Measurements from ENCODE around the gene STK25. TPM values are rescaled to one million over a fixed set of nuclear protein-coding genes. Genes with fewer than 3 reads are reported as not detected.
A peak's percentile ranks its signal among the peaks of the same experiment; 100 is the strongest.
"Not testable (repeated sequence)": the region's sequence is repeated elsewhere in the genome, so short reads cannot be mapped to it uniquely, and the experiment has no call there.

The STK25 gene
- total RNA-seq, 1 donor from 2014 or later: 226 TPM

DNA sequence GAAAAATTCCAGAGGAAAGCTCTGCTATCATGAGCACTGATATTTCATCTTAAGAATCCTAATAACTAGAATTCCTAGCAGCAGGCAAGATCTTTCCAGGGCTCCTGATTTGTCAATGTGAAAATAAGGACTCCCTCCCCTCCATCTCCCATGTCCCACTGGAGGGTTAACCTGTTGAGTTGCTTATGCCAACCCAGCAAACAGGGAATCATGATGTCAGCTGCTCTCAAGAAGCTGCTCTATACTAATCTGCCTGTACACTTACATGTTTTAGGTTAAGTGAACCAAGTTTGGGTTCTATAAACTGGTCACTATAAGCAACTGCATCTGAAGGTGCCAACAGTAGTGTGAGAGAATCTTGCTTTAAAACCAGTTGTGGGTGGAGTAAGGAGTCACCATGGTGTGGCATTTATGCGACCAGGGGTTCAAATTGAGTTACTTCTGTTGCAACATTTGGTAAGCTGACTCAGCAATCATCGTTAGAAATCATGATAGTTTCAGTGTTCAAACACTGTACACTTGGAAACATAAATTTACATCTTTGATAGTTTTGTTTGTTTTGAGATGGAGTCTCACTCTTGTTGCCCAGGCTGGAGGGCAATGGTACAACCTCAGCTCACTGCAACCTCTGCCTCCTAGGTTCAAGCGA lies 53.4 kb downstream of the STK25 start:
- Mint-ChIP-seq H3K4me1 (ENCODE audit: low read depth) (no peaks in the 10 kb centered on the region), H3K9me3 (ENCODE audit: low read depth) (no peaks in the 10 kb centered on the region), H3K27ac (no peak overlapping the region), H3K4me3 (ENCODE audit: low read depth) (no peak overlapping the region), H3K27me3 (no peaks in the 10 kb centered on the region), H3K36me3 (ENCODE audit: insufficient read depth) (peaks cover under 1% of the 10 kb centered on the region)
- no peak for DNase-seq (ENCODE audit: low spot score, unreplicated experiment)
- TF ChIP-seq, protein P1, sequence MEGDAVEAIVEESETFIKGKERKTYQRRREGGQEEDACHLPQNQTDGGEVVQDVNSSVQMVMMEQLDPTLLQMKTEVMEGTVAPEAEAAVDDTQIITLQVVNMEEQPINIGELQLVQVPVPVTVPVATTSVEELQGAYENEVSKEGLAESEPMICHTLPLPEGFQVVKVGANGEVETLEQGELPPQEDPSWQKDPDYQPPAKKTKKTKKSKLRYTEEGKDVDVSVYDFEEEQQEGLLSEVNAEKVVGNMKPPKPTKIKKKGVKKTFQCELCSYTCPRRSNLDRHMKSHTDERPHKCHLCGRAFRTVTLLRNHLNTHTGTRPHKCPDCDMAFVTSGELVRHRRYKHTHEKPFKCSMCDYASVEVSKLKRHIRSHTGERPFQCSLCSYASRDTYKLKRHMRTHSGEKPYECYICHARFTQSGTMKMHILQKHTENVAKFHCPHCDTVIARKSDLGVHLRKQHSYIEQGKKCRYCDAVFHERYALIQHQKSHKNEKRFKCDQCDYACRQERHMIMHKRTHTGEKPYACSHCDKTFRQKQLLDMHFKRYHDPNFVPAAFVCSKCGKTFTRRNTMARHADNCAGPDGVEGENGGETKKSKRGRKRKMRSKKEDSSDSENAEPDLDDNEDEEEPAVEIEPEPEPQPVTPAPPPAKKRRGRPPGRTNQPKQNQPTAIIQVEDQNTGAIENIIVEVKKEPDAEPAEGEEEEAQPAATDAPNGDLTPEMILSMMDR (IDR thresholded peaks at IDR 0.05; ENCODE audit: unreplicated experiment): no peak

DNA sequence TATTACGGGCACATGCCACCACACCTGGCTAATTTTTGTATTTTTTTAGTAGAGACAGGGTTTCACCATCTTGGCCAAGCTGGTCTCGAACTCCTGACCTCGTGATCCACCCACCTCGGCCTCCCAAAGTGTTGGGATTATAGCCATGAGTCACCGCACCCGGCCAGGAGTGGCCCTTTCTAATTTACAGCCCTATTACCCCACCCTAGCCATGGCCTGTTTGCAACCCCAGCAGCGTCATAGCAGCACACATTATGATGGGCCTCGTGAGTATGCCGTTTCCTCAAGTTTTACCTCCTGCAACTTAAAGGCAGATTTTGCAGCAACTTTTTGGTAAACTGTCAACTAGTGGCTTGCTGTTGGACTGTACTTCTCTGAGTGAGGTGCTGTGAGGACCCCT lies 54.5 kb downstream of the STK25 start:
- not testable (repeated sequence) for H3K36me3 Mint-ChIP-seq (ENCODE audit: insufficient read depth); H3K9me3 Mint-ChIP-seq (ENCODE audit: low read depth); H3K4me3 Mint-ChIP-seq (ENCODE audit: low read depth); H3K4me1 Mint-ChIP-seq (ENCODE audit: low read depth); DNase-seq (ENCODE audit: low spot score, unreplicated experiment); H3K27ac Mint-ChIP-seq; H3K27me3 Mint-ChIP-seq

DNA sequence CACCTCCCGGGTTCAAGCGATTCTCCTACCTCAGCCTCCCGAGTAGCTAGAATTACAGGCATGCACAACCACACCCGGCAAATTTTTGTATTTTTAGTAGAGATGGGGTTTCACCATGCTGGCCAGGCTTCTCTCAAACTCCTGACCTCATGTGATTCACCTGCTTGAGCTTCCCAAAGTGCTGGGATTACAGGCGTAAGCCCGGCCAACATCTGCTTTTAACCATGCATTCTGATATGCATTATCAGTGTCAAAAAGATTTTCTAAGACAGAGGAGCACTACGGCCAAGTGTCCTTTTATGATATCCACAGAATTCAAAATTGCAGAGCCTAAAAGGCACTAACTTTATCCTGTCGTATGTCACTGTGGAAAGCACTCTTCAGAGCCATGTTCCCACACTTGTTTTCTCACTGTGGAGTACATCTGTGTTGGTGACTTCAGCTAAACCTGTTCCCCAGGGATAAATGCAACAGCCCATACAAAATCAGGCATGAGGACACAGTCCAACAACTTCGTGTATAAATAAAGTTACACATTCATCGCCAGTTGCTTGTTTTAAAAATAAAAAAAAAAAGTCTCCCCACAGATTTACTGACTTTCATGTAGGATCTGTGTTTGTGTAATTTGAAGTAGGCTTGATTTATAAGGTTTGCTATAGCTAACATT lies 56.4 kb downstream of the STK25 start:
- DNase-seq (ENCODE audit: low spot score, unreplicated experiment): no peak
- H3K4me1 Mint-ChIP-seq (ENCODE audit: low read depth): no peaks in the 10 kb centered on the region
- TF ChIP-seq, protein P1 (IDR thresholded peaks at IDR 0.05; ENCODE audit: unreplicated experiment): no peak
- no peaks in the 10 kb centered on the region for H3K9me3 Mint-ChIP-seq (ENCODE audit: low read depth)
- H3K27me3 Mint-ChIP-seq: no peaks in the 10 kb centered on the region
- peaks cover 3% of the 10 kb centered on the region for H3K36me3 Mint-ChIP-seq (ENCODE audit: insufficient read depth)
- peak overlapping the region; percentile 24 for H3K27ac Mint-ChIP-seq
- no peak overlapping the region for H3K4me3 Mint-ChIP-seq (ENCODE audit: low read depth)

DNA sequence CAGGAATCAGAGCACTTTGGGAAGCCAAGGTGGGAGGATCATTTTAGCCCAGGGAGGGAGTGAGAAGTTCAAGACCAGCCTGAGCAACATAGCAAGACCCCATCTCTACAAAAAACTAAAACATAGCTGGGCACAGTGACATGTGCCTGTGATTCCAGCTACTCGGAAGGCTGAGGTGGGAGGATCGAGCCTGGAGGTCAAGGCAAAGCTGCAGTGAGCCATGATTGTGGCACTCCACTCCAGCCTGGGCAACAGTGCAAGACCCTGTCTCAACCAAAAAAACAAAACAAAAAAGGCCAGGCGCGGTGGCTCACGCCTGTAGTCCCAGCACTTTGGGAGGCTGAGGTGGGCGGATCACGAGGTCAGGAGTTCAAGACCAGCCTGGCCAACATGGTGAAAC lies 58.3 kb downstream of the STK25 start:
- not testable (repeated sequence) for H3K27me3 Mint-ChIP-seq; H3K9me3 Mint-ChIP-seq (ENCODE audit: low read depth); H3K4me1 Mint-ChIP-seq (ENCODE audit: low read depth)

DNA sequence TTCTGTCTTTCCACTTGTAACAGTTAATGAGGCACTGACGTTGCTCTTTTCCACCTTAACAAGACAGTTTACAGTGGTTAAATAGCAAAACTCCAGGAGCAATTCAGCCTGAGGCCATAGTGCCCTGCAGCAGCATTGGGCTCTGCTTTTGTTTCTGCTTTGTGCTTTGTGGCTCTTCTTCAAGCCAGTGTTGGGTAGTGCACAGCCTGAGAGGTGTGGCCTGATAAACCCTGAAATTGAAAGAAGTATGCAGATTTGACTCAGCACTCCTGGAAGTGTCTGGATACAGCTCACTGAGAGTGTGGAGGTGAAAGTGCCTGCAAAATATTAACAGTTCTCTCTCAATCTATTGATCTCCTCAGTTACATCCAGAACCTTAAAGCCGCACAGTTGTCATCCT lies 63.0 kb downstream of the STK25 start:
- TF ChIP-seq, protein P1 (IDR thresholded peaks at IDR 0.05; ENCODE audit: unreplicated experiment): no peak
- no peak overlapping the region for H3K27ac Mint-ChIP-seq
- no peaks in the 10 kb centered on the region for H3K27me3 Mint-ChIP-seq

More for the DNA sequence above, 58.3 kb downstream of the STK25 start:
- H3K4me3 Mint-ChIP-seq (ENCODE audit: low read depth); H3K36me3 Mint-ChIP-seq (ENCODE audit: insufficient read depth); H3K27ac Mint-ChIP-seq; DNase-seq (ENCODE audit: low spot score, unreplicated experiment): not testable (repeated sequence)

DNA sequence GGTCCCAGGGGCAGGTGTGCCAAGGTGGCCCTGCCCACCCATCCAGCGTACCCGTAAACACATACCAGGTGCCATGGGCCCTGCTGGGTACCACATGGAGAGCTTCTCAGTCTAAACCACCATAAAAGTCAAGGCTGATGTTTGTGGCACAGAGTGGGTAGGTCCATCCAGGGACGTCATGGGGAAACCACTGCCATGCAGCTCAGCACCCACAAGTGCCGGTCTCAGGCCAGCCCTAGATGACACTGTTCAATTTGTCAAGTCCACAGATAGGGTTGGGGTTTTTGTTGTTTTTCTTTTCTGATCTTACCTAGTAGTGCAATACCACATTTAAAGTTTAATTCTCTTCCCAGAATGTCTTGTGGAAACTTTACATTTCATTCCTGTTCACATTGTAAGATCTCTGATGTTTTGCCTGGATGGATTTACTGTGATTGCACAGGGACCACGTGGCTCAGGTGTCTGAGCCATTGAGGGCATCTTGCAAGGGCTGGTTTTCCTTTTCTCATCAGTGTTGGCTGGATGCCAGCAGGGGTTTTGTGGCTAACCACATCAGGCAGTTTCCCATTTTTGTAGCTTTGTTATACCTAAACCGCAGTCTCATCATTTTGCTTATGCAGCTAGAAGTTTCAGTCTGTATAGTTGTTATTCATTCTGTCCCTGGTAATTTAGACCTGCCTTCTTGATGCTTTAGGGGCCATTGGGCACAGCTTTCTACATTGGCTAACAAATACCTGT lies 64.7 kb downstream of the STK25 start:
- no peak for DNase-seq (ENCODE audit: low spot score, unreplicated experiment)
- TF ChIP-seq, protein P1 (IDR thresholded peaks at IDR 0.05; ENCODE audit: unreplicated experiment): no peak
- Mint-ChIP-seq H3K27ac (no peak overlapping the region), H3K4me3 (ENCODE audit: low read depth) (no peak overlapping the region), H3K36me3 (ENCODE audit: insufficient read depth) (peaks cover 14% of the 10 kb centered on the region), H3K9me3 (ENCODE audit: low read depth) (no peaks in the 10 kb centered on the region), H3K4me1 (ENCODE audit: low read depth) (no peaks in the 10 kb centered on the region), H3K27me3 (no peaks in the 10 kb centered on the region)

More for the DNA sequence above, 63.0 kb downstream of the STK25 start:
- peaks cover 14% of the 10 kb centered on the region for H3K36me3 Mint-ChIP-seq (ENCODE audit: insufficient read depth)
- H3K4me3 Mint-ChIP-seq (ENCODE audit: low read depth): no peak overlapping the region
- H3K9me3 Mint-ChIP-seq (ENCODE audit: low read depth): no peaks in the 10 kb centered on the region
- no peak for DNase-seq (ENCODE audit: low spot score, unreplicated experiment)
- no peaks in the 10 kb centered on the region for H3K4me1 Mint-ChIP-seq (ENCODE audit: low read depth)
